WERI-Rb-1 (cell line): Measurements from ENCODE around the gene STXBP6.

Experiments used
- DNase-seq: peaks from one replicate; pipeline ENCODE4 v3.0.0-alpha.2; 2020
- H3K27ac ChIP-seq: fragments of 250-450 bp; sonication (Bioruptor Pico); 2 replicates; pipeline ENCODE4 v1.5.1; 2020; ENCODE audit warnings: mild to moderate bottlenecking, moderate library complexity
- H3K27me3 ChIP-seq: fragments of 250-450 bp; sonication (Bioruptor Pico); 2 replicates; pipeline ENCODE4 v1.5.1; 2021; ENCODE audit warnings: mild to moderate bottlenecking, low read depth, moderate library complexity; ENCODE audit not compliant: insufficient read depth, severe bottlenecking
- H3K36me3 ChIP-seq: fragments of 250-450 bp; sonication (Bioruptor Pico); 2 replicates; pipeline ENCODE4 v1.5.1; 2020; ENCODE audit warnings: mild to moderate bottlenecking, moderate library complexity
- H3K4me3 ChIP-seq: 2 replicates; pipeline ENCODE4 v1.5.1; 2011; ENCODE audit warnings: low read depth, mild to moderate bottlenecking, control low read depth, low read length
- H3K9me3 ChIP-seq: fragments of 250-450 bp; sonication (Bioruptor Pico); 2 replicates; pipeline ENCODE4 v1.5.1; 2021; ENCODE audit warnings: mild to moderate bottlenecking, moderate library complexity; ENCODE audit not compliant: severe bottlenecking
- CTCF ChIP-seq: IDR thresholded peaks from 2 replicates; pipeline ENCODE4 v1.5.1; 2011; ENCODE audit warnings: low read depth, mild to moderate bottlenecking, control low read depth, inconsistent platforms, low read length

STXBP6 gene

GRCh38 chr14:25055992-25056687, 6.2 kb upstream of the STXBP6 start:
- Histone ChIP-seq H3K4me3 (no peak overlapping the region), H3K27me3 (peaks cover 58% of the 10 kb centered on the region), H3K9me3 (no peaks in the 10 kb centered on the region), H3K36me3 (no peaks in the 10 kb centered on the region), H3K27ac (no peak overlapping the region)
- TF ChIP-seq CTCF = no peak
- DNase-seq = no peak

- no peak overlapping the region for H3K4me3 ChIP-seq
- H3K27ac ChIP-seq = no peak overlapping the region
- H3K9me3 ChIP-seq = no peaks in the 10 kb centered on the region
- TF ChIP-seq CTCF = no peak
- DNase-seq = no peak
- H3K27me3 ChIP-seq = peaks cover 67% of the 10 kb centered on the region
- no peaks in the 10 kb centered on the region for H3K36me3 ChIP-seq
Measured at GRCh38 chr14:25055005-25055404, 5.1 kb upstream of the STXBP6 start.

GRCh38 chr14:25053585-25053984, 3.6 kb upstream of the STXBP6 start:
- no peaks in the 10 kb centered on the region for H3K36me3 ChIP-seq

GRCh38 chr14:25052921-25053320, 3.0 kb upstream of the STXBP6 start:
- Histone ChIP-seq H3K4me3 (no peak overlapping the region), H3K36me3 (no peaks in the 10 kb centered on the region), H3K27me3 (peaks cover 82% of the 10 kb centered on the region), H3K9me3 (no peaks in the 10 kb centered on the region), H3K27ac (no peak overlapping the region)
- DNase-seq = no peak
- no peak for TF ChIP-seq CTCF

More at GRCh38 chr14:25053585-25053984, 3.6 kb upstream of the STXBP6 start:
- no peak for TF ChIP-seq CTCF
- H3K4me3 ChIP-seq = no peak overlapping the region
- DNase-seq = no peak
- peaks cover 75% of the 10 kb centered on the region for H3K27me3 ChIP-seq
- H3K9me3 ChIP-seq = no peaks in the 10 kb centered on the region
- H3K27ac ChIP-seq = no peak overlapping the region

- no peak for DNase-seq
- H3K27ac ChIP-seq = no peak overlapping the region
- H3K4me3 ChIP-seq = no peak overlapping the region
- H3K36me3 ChIP-seq = no peaks in the 10 kb centered on the region
- no peaks in the 10 kb centered on the region for H3K9me3 ChIP-seq
- H3K27me3 ChIP-seq = peaks cover 81% of the 10 kb centered on the region
- TF ChIP-seq CTCF = no peak
Measured at GRCh38 chr14:25052385-25052784, 2.4 kb upstream of the STXBP6 start.
